ENCODE results near the gene FAM98C.

GRCh38 chr19:38358071-38358470 lies 44.8 kb upstream of the FAM98C start:
- TF ChIP-seq SIN3A (IDR thresholded peaks at IDR 0.05; ENCODE audit: borderline replicate concordance, low read depth, low read length) (no peak), CTCF (IDR thresholded peaks at IDR 0.05) (no peak), JUND (IDR thresholded peaks at IDR 0.05) (no peak), POLR2AphosphoS5 (IDR thresholded peaks at IDR 0.05; ENCODE audit: low read depth, low read length) (no peak), ELF1 (IDR thresholded peaks at IDR 0.05) (no peak), TEAD4 (IDR thresholded peaks at IDR 0.05; ENCODE audit: borderline replicate concordance, insufficient read depth) (no peak), GATA2 (CRISPR knock-in tag; IDR thresholded peaks at IDR 0.05) (no peak), FOSL2 (IDR thresholded peaks at IDR 0.05; ENCODE audit: borderline replicate concordance, low read depth) (no peak)
